ENCODE data around the gene KAT2A. TPM values are rescaled to one million over a fixed set of nuclear protein-coding genes. Genes with fewer than 3 reads are reported as not detected.

The KAT2A gene
- total and polyA plus RNA-seq, 4 donors = 18.8 to 56.8 (median 32.7) TPM

DNA sequence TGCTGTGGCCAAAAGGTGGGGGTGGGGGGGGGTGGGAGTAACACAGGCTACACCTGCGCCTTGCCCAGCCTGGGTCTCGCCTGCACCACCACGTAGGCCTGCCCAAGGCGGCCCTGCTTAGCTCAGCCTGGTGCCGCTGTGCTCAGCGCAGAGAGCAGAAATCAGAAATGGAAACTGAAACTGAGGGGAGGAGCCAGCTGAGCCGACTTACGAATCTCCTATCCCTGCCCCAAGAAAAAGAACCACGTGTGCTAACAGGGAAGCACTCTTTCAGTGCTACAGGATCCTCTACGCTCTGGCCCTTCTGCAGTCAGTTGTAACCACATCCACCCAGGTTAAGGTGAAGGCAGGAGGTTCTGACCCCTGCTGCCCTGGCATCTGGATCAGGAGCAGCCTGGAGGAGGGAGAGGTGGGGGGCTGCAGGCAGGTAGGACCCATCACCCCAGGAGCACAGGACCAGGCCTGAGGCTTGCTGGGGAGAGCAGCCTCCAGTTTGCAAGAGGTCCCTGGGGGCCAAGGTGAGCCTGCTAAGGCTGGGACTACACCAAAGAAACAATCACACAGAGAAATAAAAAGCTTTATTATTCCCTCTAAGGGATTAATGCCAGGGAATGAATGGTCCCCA, 8.5 kb downstream of the KAT2A start, which contains the start of gene DHX58:
Gene DHX58, minus strand, starts transcription at position 163 of the 625 bp plus-strand sequence. CDS start 822 bp downstream, outside the sequence.
- no peaks in the 10 kb centered on the region for H3K9me3 ChIP-seq (ENCODE audit: control insufficient read depth in 4 of 4, insufficient read depth in 3 of 4, low read length in 3 of 4)
- H3K9ac ChIP-seq (ENCODE audit: insufficient read depth in 1 of 2, low read length in 2 of 2) = peak within 1 kb of the TSS; percentile 56 to 91
- peak within 1 kb of the TSS; percentile 53 for H3K4me3 ChIP-seq
- TF ChIP-seq, protein P1, sequence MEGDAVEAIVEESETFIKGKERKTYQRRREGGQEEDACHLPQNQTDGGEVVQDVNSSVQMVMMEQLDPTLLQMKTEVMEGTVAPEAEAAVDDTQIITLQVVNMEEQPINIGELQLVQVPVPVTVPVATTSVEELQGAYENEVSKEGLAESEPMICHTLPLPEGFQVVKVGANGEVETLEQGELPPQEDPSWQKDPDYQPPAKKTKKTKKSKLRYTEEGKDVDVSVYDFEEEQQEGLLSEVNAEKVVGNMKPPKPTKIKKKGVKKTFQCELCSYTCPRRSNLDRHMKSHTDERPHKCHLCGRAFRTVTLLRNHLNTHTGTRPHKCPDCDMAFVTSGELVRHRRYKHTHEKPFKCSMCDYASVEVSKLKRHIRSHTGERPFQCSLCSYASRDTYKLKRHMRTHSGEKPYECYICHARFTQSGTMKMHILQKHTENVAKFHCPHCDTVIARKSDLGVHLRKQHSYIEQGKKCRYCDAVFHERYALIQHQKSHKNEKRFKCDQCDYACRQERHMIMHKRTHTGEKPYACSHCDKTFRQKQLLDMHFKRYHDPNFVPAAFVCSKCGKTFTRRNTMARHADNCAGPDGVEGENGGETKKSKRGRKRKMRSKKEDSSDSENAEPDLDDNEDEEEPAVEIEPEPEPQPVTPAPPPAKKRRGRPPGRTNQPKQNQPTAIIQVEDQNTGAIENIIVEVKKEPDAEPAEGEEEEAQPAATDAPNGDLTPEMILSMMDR (IDR thresholded peaks at IDR 0.05; ENCODE audit: control extremely low read depth, extremely low read depth) = no peak
- H3K27me3 ChIP-seq (ENCODE audit: control insufficient read depth in 3 of 3, insufficient read depth in 3 of 3, low read length in 2 of 3) = no peaks in the 10 kb centered on the region
- peaks cover 0 to 20% (median 12%) of the 10 kb centered on the region in 4 donors for H3K36me3 ChIP-seq (ENCODE audit: control insufficient read depth in 4 of 4, insufficient read depth in 4 of 4, low read length in 4 of 4)
- WGBS, 2 donors = 0 to 1% methylated on average over 10 of the region's 10 CpGs
- H3K27ac ChIP-seq (ENCODE audit: low read depth in 1 of 2, low read length in 1 of 2) = peak within 1 kb of the TSS; percentile 57 to 95
- DNase-seq = peak; percentile 77 to 93 (median 87)
- peak; percentile 79 for ATAC-seq (ENCODE audit: insufficient read depth, low FRiP score)
- H3K4me1 ChIP-seq (ENCODE audit: control insufficient read depth in 5 of 5, insufficient read depth in 5 of 5, low read length in 5 of 5) = peaks cover 0 to 17% (median 6%) of the 10 kb centered on the region in 5 donors

DNA sequence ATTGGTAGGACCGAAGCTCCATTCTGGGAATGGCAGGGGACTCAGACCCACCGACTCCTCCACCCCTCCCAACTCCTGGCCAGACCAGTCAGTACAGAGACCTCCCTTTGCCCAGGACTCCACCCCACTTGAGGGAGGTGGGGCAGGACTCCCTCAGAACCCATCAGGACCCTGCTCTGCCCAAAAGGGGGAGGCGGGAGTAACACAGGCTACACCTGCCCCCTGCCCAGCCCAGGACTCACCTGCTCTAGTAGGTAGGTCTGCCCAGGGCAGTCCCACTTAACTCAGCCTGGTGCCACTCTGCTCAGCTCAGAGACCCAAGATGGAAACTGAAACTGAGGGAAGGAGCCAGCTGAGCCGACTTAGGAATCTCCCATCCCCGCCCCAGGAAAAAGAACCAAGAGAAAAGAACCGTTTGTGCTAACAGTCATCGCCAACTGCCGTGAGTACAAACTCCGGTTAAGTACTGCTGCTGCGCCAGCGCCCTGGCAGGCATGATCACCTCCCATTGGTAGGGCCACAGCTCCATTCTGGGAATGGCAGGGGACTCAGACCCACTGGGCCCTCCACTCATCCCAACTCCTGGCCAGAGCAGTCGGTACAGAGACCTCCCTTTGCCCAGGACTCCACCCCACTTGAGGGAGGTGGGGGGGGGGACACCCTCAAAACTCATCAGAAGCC, 9.2 kb downstream of the KAT2A start:
- peak overlapping the region; percentile 53 for H3K4me3 ChIP-seq
- H3K9ac ChIP-seq (ENCODE audit: insufficient read depth in 1 of 2, low read length in 2 of 2) = peak overlapping the region; percentile 56 to 91
- 10 to 19% methylated on average over 12 of the region's 12 CpGs for WGBS, 2 donors
- ATAC-seq (ENCODE audit: insufficient read depth, low FRiP score) (peak; percentile 16), DNase-seq (peak in 2 of 3 donors; percentile 53 to 58)
- H3K4me1 ChIP-seq (ENCODE audit: control insufficient read depth in 5 of 5, insufficient read depth in 5 of 5, low read length in 5 of 5) = peaks cover 0 to 17% (median 6%) of the 10 kb centered on the region in 5 donors
- TF ChIP-seq, protein P1 (IDR thresholded peaks at IDR 0.05; ENCODE audit: control extremely low read depth, extremely low read depth) = no peak
- H3K27ac ChIP-seq (ENCODE audit: low read depth in 1 of 2, low read length in 1 of 2) = peak overlapping the region; percentile 57 to 95
- H3K9me3 ChIP-seq (ENCODE audit: control insufficient read depth in 4 of 4, insufficient read depth in 3 of 4, low read length in 3 of 4) = no peaks in the 10 kb centered on the region
- H3K36me3 ChIP-seq (ENCODE audit: control insufficient read depth in 4 of 4, insufficient read depth in 4 of 4, low read length in 4 of 4) = peaks cover 0 to 20% (median 10%) of the 10 kb centered on the region in 4 donors
- H3K27me3 ChIP-seq (ENCODE audit: control insufficient read depth in 3 of 3, insufficient read depth in 3 of 3, low read length in 2 of 3) = no peaks in the 10 kb centered on the region

DNA sequence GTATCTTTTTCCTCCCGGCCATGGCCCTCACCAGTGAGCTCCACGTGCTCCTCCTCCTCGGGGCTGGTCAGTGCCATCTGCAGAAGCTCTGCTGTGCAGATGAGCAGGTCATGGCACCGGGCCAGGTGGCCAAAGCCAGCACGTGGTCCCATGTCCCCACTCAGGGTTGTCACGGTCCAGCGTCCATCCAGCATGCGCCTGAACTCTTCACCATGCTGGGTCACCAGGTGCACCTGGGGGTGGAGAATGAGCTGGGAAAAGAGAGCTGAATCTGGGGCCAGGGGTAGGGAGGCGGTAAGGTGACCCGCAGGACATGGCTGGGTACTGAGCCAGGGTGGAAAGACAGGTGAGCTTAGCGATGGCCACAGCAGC, 9.9 kb downstream of the KAT2A start:
- TF ChIP-seq, protein P1 (IDR thresholded peaks at IDR 0.05; ENCODE audit: control extremely low read depth, extremely low read depth) = no peak
- H3K27me3 ChIP-seq (ENCODE audit: control insufficient read depth in 3 of 3, insufficient read depth in 3 of 3, low read length in 2 of 3) = no peaks in the 10 kb centered on the region
- 92% methylated on average over 11 of the region's 11 CpGs for WGBS, 2 donors
- H3K4me1 ChIP-seq (ENCODE audit: control insufficient read depth in 5 of 5, insufficient read depth in 5 of 5, low read length in 5 of 5) = peaks cover 0 to 17% (median 6%) of the 10 kb centered on the region in 5 donors
- peaks cover 0 to 20% (median 8%) of the 10 kb centered on the region in 4 donors for H3K36me3 ChIP-seq (ENCODE audit: control insufficient read depth in 4 of 4, insufficient read depth in 4 of 4, low read length in 4 of 4)
- no peak for DNase-seq
- peak overlapping the region in 1 of 2 donors; percentile 95 for H3K27ac ChIP-seq (ENCODE audit: low read depth in 1 of 2, low read length in 1 of 2)
- no peak overlapping the region for H3K4me3 ChIP-seq
- no peaks in the 10 kb centered on the region for H3K9me3 ChIP-seq (ENCODE audit: control insufficient read depth in 4 of 4, insufficient read depth in 3 of 4, low read length in 3 of 4)
- H3K9ac ChIP-seq (ENCODE audit: insufficient read depth in 1 of 2, low read length in 2 of 2) = no peak overlapping the region
- ATAC-seq (ENCODE audit: insufficient read depth, low FRiP score) = no peak

Data from lung (tissue), 12 donors.